ENCODE data around the gene PLXNA4.

DNA sequence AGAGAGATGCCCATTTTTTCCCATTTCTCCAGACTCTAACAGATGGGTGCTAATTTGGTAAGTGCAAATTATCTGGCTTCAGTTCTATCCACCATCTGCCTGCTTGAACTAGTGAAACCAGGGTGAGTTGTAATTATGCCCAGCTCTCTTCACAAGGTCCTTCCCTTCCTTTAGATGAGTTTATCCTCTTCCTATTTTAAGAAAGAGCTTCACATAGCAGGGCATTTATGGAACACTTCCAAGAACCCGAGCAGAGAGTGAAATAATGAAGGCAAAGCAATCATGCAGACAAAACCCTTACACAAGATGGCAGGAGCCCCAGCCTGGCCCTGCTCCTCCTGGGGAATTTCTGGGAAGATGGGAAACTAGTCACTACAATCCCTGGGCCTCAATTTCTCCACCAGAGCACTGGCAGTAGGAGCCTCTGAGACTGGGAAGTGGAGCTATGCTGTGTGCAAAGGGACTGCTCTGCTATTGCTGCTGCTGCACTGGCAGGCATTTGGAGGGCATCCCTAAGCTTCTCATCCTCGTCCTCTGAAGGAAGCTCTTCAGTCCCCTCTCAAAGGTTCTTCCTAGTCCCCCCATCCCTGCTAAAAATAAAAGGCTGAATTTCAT, 33.7 kb upstream of the PLXNA4 start:
- TF ChIP-seq, protein P1, sequence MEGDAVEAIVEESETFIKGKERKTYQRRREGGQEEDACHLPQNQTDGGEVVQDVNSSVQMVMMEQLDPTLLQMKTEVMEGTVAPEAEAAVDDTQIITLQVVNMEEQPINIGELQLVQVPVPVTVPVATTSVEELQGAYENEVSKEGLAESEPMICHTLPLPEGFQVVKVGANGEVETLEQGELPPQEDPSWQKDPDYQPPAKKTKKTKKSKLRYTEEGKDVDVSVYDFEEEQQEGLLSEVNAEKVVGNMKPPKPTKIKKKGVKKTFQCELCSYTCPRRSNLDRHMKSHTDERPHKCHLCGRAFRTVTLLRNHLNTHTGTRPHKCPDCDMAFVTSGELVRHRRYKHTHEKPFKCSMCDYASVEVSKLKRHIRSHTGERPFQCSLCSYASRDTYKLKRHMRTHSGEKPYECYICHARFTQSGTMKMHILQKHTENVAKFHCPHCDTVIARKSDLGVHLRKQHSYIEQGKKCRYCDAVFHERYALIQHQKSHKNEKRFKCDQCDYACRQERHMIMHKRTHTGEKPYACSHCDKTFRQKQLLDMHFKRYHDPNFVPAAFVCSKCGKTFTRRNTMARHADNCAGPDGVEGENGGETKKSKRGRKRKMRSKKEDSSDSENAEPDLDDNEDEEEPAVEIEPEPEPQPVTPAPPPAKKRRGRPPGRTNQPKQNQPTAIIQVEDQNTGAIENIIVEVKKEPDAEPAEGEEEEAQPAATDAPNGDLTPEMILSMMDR (IDR thresholded peaks at IDR 0.05; ENCODE audit: low read depth, low read length, missing input control) = no peak
- no peak for TF ChIP-seq JUND (IDR thresholded peaks at IDR 0.05)
- TF ChIP-seq SP1 (IDR thresholded peaks at IDR 0.05) = no peak
- no peak for TF ChIP-seq YY1 (IDR thresholded peaks at IDR 0.05)
- no peak for TF ChIP-seq TAF1 (conservative IDR thresholded peaks at IDR 0.05)
